Measurements from ENCODE around the gene MTFR1L. TPM values are rescaled to one million over a fixed set of nuclear protein-coding genes. Genes with fewer than 3 reads are reported as not detected.
A peak's percentile ranks its signal among the peaks of the same experiment; 100 is the strongest.

MTFR1L gene
- total RNA-seq, 2 donors from 2014 or later, result 154 to 303 TPM

- no peaks in the 10 kb centered on the region for H3K9me3 ChIP-seq
- no peak overlapping the region for H3K27ac ChIP-seq
- no peak for DNase-seq (ENCODE audit: low spot score)
- H3K4me1 ChIP-seq, result peaks cover 0 to 43% of the 10 kb centered on the region in 2 donors
- TF ChIP-seq CTCF (IDR thresholded peaks at IDR 0.05), result peak; percentile 85 to 94
- H3K27me3 ChIP-seq, result no peaks in the 10 kb centered on the region
- H3K4me3 ChIP-seq, result no peak overlapping the region
- H3K36me3 ChIP-seq, result peaks cover 35% of the 10 kb centered on the region
These were observed 9.1 kb upstream of the MTFR1L start for GRCh38 chr1:25810341-25811299.

- H3K4me3 ChIP-seq, result no peak overlapping the region
- no peaks in the 10 kb centered on the region for H3K27me3 ChIP-seq
- no peak overlapping the region for H3K27ac ChIP-seq
- DNase-seq (ENCODE audit: low spot score), result no peak
- H3K9me3 ChIP-seq, result no peaks in the 10 kb centered on the region
- TF ChIP-seq CTCF (IDR thresholded peaks at IDR 0.05), result no peak
- peaks cover 43% of the 10 kb centered on the region for H3K36me3 ChIP-seq
- peaks cover 0 to 34% of the 10 kb centered on the region in 2 donors for H3K4me1 ChIP-seq
These were observed 8.2 kb upstream of the MTFR1L start for GRCh38 chr1:25811384-25812082.

- DNase-seq (ENCODE audit: low spot score), result no peak
- Histone ChIP-seq H3K4me3 (no peak overlapping the region), H3K4me1 (peaks cover 0 to 24% of the 10 kb centered on the region in 2 donors), H3K36me3 (peaks cover 43% of the 10 kb centered on the region), H3K9me3 (no peaks in the 10 kb centered on the region), H3K27ac (no peak overlapping the region), H3K27me3 (no peaks in the 10 kb centered on the region)
- no peak for TF ChIP-seq CTCF (IDR thresholded peaks at IDR 0.05)
These were observed 6.6 kb upstream of the MTFR1L start for GRCh38 chr1:25813071-25813733.

- Histone ChIP-seq H3K9me3 (no peaks in the 10 kb centered on the region), H3K36me3 (peaks cover 38% of the 10 kb centered on the region), H3K4me3 (no peak overlapping the region), H3K27me3 (no peaks in the 10 kb centered on the region), H3K27ac (no peak overlapping the region), H3K4me1 (peaks cover 0 to 24% of the 10 kb centered on the region in 2 donors)
- DNase-seq (ENCODE audit: low spot score), result no peak
- TF ChIP-seq CTCF (IDR thresholded peaks at IDR 0.05), result no peak
These were observed 5.9 kb upstream of the MTFR1L start for GRCh38 chr1:25813734-25814471.

GRCh38 chr1:25814549-25815087, 5.1 kb upstream of the MTFR1L start:
- Histone ChIP-seq H3K9me3 (no peaks in the 10 kb centered on the region), H3K27ac (no peak overlapping the region), H3K36me3 (peaks cover 31% of the 10 kb centered on the region), H3K4me3 (no peak overlapping the region), H3K4me1 (peaks cover 0 to 26% of the 10 kb centered on the region in 2 donors), H3K27me3 (no peaks in the 10 kb centered on the region)
- DNase-seq (ENCODE audit: low spot score), result no peak
- TF ChIP-seq CTCF (IDR thresholded peaks at IDR 0.05), result no peak

Data from right atrium auricular region (tissue), 2 donors.